Endothelial cell of hepatic sinusoid (primary cell): ENCODE measurements around the gene MYO18A.

Source experiments
- in situ Hi-C: cut with HindIII; loops from 2 replicates; pipeline ENCODE4 v1.10.0; 2017; ENCODE audit warnings: low sequenced_read_pairs

MYO18A gene

DNA sequence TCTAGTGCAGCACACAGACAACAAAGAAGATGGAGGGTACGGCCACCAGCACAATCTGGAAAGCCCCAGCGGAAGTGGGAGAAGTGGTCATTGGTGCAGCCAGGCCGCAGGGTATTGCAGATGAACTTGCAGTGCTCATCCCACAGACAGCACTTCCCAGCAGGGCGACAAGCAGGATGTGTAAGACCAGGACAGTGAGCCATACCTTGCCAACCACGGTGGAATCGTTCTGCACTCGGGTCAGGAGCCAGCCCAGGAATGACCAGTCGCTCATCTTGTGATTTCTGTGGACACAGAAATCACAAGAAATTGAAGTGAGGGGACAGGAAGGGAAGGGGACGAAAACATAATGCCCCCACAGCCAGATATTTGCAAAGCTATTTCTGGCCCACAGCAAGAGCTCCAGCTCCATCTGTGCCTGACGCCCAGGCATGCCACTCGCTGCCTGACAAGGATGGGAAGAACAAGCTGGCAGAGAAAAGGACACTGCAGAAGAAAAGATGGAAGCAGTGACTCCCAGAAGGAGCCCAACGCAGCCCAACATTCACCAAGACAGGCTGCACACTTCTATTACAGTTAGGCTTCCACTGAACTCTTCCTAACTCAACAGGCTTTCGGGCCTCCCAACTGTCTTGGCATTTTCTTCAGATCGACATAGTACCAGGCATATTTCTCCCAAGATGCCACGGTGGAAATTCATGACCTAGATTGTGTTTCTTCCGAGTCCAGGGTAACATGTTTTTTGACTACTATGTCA is 17.5 kb upstream of the MYO18A start:
- in situ Hi-C loops, result no loop called here

DNA sequence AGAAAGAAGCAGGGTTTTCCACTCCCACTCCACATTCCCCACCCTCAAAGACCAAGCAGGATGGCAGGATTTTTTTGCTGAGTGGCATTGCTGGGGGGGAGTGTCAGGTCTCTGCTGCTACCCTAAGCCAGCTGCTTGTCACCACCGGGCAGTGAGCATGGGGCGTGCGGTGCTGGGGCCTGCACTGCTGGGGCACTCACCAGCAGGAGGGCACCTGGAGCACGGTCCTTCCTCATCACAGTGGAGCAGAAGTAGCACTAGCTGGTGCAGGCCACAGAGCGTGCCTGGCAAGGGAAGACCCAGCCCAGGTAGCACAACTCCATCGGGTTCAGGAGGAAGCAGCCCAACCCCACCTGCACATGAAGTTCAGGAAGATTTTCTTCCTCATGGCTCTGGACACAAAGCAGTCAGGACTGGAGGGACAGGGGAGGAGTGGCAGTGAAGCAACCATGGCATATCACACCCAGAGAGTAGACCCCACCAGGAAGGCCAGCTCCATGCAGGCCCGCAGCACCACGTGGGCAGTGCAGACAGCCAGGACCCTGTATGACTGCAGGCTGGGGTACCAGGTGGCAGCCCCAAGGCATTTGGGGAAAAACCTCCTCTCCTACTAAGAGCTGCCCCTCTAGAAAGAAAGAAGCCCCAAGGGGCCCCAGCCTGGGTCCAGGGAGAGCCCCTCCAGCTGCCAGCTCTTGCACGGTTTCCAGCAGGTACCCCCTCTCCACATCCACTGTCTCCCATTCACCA is 16.7 kb upstream of the MYO18A start:
- in situ Hi-C loops, result no loop called here

DNA sequence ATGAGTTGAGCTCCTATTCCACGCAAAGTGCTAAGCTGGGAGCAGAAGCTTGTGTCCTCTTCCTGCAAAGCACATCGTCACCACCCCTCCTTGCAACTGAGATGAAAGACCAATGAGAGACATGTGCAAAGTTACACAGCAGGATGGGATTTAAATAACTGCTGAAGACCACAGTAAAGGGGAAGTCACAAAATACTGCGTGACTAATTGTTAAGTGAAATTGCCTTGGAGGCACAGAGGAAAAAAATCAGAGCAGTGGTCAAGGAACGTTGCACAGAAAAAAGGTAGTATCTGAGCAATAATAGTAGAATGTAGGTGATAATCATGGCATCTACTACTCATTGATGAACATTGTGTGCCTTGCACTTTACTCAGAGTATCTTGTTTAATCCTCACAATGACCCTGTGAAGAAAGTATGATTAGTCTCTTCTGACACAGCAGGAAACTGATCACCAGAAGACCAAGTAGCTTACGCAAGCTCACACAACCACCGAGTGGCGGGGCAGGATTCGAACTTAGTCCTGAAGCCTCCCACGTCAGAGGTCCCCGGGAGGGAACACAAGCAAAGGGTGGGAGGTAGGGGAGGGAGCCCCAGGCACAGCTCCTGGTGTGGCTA is 15.4 kb upstream of the MYO18A start:
- in situ Hi-C loops, result no loop called here

DNA sequence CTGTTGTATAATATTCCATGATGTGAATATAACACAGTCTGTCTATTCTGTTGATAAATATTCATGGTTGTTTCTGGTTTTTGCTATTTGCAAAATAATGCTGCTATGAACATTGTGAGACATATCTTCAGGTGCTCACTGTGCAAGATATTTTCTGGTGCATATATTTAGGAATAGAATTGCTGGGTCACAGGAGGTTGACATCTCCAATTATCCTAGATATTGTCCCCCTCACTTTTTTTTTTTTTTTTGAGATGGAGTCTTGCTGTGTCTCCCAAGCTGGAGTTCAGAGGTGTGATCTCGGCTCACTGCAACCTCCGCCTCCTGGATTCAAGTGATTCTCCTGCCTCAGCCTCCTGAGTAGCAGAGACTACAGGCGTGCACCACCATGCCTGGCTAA is 14.5 kb upstream of the MYO18A start:
- in situ Hi-C loops, result no loop called here

DNA sequence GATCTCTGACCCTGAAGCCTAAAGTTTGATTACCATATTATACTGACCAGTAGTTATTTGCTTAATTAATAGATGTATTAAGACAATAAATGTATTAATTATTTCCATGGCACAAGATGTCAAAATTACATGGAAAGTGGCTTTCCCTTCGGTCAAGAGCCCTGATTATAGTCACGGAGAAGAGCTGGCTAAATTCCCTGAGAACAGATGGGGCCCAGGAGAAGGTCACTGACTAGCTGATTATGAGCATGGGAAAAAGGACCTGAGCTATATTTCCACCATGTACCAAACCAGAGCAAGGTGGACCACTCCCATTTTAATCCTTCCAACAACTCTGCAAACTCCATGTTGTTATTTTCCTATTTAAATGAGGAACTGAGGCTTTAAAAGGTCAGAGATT is 12.9 kb upstream of the MYO18A start:
- in situ Hi-C loops, result no loop called here

DNA sequence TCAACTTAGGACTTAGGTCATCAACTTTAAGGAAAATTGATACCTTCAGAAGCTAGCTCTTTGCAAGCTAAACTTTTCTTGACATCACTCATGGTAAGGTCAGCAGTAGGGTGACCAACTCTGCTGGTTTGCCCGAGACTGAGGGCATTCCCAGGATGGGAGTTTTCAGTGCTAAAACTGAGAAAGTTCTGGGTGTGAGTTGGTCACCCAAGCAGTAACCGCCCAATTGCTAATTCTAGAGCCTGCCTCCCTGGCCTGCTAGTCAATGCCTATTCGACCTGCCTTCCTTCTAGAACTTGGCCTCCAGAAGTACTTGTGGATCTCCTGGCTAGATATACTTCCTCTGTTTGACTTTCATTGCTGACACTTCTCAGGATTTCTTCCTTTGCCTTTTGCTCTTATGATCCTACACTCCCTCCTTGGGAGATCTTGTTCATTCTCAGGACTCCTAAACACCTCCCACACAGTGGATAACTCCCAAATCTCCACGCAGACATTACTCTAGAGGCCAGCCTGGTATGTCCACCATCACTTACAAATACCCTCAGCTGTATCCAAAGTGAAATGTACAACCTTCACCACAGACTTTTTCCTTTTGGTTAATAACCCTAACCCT is 10.5 kb upstream of the MYO18A start:
- in situ Hi-C loops, result no loop called here

DNA sequence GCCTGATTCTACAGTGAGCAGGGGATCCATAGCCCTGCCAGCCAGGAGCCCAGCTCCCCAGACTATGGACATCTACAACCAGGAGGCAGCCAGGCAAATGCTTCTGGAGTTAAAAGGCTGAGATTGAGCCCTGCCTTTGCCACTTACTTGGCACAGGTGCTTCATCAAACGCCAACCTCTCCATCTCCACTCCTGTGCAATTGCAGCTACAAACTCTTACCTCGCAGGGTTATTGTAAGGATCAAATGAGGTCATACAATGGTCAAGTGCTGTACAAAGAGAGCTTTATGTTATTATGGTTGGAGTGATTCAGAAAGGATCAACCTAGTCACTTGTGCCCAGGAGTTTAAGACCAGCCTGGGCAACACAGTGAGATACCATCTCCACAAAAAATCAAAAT is 9.8 kb upstream of the MYO18A start:
- in situ Hi-C loops, result no loop called here

DNA sequence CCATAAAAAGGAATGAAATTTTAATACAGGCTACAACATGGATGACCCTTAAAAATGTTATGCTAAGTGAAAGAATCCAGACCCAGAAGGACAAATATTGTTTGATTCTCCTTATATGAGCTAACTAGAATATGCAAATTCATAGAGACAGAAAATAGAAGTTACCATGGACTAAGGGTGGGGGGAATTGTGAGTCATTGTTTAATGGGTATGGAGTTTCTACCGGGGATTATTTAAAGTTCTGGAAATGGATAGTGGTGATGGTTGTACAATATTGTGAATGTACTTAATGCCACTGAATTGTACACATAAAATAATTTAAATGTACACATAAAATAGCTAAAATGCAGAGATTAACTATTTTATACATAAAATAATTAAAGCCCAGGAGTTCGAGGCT is 9.2 kb upstream of the MYO18A start:
- in situ Hi-C loops, result no loop called here

DNA sequence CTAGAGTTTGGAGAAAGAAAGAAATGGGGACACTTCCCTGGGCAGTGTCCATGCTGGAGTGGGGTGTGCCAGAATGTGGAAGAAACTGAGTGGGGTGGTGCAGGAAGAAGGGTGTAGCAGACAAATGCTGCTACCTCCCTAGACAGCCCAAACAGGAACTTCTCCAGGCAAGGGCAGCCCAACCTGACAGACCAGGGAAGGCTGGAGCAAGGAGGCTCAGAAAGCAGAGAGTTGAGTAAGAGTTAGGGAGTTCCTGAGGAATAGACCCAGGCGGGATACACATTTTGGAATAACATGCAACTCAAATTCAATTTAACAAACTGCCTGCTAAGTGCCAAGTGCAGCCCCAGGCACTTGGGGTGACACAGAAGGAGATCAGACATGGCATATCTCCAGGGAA is 1.0 kb upstream of the MYO18A start:
- in situ Hi-C loops, result no loop called here

DNA sequence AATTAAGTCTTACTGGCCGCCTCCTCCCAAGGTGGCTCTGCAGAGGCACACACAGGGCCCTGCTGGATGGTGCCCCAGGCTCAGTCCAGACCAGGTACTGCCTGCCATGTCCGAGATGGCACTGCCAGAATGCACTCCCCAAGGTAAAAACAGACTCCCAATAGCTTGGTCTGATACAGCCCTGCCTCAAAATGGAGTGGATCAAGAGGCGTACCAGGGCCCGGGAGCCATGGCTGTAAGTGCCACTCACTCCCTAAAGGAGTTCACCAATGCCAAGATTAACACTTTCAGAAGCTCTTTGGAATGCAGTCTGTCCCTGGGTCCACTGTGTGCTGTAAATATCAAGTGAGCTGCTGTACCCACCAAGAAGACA is 576 bp upstream of the MYO18A start:
- in situ Hi-C loops, result no loop called here

DNA sequence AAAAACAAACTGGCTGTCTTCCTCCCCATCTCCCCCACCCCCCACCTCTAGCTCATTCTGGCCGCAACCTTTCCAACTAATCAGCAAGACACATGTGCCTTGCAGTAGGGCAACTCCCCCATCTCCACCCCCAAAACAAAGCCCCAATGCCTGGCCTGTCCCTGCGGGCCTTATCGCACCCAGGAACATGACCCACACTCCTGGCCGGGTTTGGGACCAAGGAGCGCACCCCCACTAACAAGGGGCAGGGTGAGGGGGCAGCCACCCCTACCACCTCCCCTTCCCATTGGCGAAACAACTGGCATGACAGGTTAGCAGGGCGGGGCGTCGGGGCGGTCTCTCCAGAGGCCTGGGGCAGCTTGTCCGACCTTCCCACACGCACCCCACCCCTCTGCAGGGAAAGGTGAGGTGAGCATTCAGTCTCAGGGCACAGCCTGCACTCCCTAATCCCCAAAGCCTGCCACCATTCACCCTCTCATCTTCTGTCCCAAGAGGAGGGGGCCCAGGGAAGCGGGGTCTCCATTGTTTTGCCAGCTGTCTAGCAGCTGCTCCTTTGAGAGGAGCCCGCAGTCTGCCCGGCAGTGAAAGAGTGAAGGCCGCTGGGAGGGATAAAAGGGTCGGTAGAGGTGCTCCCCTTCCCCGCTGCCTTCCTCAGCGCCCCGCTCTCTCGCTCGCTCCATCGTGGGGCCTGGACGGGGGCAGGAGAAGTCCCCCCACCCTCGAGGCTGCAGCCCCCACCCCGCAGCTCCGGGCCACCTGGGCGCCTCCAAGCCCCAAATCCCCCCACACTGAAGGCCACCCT is 765 bp downstream of the MYO18A start:
- in situ Hi-C loops, result no loop called here

DNA sequence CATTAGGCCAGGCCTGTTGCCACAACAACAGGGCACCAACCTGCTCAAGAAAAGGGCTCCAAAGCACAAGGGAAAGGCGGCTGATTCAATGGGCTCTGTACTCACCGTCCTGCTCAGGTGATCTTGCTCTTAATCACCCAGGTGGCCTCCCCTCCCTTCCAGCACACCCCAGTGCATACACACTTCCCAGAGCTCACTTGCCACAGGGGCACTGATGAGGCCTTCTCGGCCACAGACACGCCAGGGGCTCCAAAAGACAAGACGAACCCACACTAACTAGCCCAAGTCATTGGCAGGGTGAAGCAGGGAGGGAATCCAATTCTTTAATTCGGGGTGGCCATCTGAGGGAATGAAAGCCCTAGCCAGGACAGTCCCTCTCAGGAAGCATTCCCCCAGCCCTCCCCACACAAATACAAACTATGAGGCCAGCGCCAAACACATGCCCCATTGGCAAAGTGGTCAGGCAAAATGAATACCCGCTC is 1.4 kb downstream of the MYO18A start:
- in situ Hi-C loops, result no loop called here

DNA sequence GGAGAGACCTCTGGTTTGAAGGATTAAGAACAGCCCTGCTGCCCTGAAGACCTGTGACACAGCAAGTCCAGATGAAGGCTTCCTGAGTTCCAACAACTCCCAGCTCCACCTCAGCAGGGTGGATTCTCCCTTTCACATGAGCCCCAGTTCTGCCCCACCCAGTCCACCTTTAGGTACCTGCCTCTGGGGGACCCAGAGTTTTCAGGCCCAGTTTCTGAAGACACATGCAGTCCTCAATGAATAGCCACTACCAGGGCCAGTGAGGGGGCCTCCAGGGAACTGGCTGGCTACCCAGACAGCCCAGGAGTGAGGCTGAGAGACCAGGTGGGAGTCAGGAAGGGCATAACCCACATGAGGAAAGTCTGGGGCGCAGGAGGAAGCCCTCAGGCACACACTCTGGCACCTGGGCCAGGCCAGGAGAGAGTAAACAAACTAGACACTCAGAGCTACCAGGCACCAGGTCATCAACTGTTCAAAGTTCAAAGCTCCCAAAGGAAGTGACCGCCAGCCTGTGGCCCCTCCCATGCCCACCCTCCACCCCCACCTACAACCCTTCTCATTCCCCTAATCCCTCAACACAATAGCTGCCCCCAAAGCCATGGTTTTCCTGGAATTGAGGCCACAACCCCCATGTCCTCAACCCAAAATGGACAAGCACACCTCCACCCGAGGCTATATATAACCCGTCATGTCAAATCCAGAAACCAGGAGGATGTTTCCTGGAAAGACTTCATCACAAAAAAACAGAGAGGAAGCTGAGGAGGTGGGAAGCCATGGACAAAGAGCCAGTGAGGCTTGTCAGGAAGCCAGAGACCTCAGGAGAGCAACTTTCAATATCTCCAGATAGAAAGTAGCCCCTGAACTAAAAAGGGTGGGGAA is 2.1 kb downstream of the MYO18A start:
- in situ Hi-C loops, result no loop called here

DNA sequence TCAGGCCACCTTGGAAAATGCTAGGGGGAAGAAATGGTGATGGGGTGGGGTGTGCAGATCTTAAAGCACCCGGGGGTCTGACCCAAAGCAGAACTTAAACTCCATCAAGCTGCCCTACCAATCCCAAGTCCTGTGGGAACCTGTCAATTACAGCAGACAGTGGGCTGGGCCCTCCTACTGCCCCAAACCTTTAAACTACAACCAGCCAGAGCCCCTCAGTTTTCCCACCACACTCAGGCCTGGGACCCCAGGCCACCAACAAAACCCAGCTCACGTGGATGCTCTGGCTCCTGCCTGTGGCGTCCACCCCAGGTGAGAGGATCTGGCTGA is 2.7 kb downstream of the MYO18A start:
- in situ Hi-C loops, result no loop called here

DNA sequence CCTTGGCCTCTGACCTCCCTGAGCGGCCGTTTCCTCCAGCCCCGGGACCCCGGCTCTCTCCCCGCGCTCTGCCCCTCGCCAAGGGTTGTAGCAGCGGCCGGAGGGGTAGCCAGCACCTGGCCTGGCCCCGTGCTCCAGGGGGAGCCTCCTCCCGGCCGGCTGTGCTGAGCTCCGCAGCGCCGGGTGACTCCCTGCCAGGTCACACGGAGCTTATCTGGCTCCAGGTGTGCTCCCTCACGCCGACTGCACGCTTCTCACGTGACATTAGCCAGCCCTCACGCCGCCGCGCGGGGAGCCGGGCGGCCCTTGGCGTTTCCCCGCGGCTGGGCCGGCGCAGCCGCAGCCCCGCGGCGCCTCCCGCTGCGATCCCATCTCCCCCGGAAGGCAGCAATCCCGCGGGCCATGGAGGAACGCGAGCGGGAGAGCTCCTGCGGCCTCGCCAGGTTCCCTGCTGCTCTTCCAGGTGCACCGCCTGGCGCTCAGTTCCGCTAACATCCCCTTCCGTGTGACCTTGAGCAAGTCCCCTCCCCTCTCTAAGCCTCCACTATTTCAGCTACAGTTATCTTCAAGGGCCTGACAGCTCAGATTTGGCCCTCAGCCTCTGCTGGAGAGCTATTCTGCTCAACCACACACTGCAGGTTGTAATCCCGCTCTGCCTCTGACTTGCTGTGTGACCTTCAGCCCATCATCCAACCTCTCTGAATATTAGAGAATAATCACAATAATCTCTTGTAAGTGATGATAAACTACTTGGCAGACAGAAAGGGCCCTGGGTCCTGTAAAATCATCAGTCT is 3.4 kb downstream of the MYO18A start:
- in situ Hi-C loops, result no loop called here

DNA sequence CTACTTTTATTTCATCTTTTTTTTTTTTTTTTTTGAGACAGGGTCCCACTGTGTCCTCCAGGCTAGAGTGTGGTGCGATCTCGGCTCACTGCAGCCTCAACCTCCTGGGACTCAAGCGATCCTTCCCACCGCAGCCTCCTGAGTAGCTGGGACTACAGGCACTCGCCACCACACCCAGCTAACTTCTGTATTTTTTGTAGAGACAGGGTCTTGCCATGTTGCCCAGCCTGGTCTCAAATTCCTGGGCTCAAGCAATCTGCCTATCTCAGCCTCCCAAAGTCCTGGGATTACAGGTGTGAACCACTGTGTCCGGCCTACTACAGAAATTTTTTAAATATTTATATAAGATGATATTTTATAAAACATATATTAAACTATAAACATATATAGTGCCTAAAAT is 4.8 kb downstream of the MYO18A start:
- in situ Hi-C loops, result no loop called here

DNA sequence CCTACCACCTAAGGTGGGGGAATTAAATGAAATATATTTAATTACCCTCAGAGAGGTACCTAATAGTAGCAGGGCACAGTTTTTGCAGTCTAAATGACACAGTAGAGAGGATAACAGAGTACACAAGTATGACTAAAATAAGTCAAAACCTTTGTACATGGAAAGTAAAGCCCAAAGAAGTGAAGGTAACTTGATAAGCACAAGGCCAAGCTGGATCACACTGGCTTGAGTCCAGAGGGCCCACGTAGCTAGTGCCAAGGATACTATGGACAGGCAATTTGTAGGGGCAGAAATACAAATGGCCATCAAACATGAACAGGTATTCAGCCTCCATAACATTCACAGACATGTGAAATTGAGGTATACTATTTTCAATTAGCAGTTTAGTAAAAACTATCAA is 7.6 kb downstream of the MYO18A start:
- in situ Hi-C loops, result no loop called here

DNA sequence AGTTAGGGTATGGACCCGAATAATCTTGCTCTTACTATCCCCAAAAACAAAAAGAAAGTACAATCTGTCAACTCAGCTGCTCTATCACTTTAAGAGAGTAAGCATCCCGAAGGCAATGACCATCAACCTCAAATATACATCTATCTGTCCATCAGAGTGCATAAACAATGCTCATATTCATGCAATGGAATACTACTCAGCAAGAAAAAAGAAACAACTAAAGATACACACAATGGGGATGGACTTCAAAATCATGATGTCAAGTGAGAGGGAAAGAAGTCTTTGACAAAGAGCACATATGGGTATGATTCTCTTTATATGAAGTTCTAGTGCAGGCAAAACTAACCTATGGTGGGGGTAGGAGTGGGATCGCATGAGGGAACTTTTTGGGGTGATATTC is 9.5 kb downstream of the MYO18A start:
- in situ Hi-C loops, result no loop called here
